Activated T-helper 1 cell treated with anti-CD3 and anti-CD28 coated beads, Interleukin-12 subunit alpha, Interleukin-12 subunit beta, Interleukin-2, Interleukin-4 antibody, amounts not matched to agents 30 ng/mL and 10 ng/mL and 1 ng/mL, durations not matched to agents 14 hours and 24 hours and 36 hours (primary cell): Measurements from ENCODE around the gene NUPR2. TPM values are rescaled to one million over a fixed set of nuclear protein-coding genes. Genes with fewer than 3 reads are reported as not detected.
A peak's percentile ranks its signal among the peaks of the same experiment; 100 is the strongest.
"Not testable (repeated sequence)": the region's sequence is repeated elsewhere in the genome, so short reads cannot be mapped to it uniquely, and the experiment has no call there.

ENCODE experiments used
- DNase-seq: peaks from one replicate; pipeline ENCODE4 v3.0.0; 2021; ENCODE audit warnings: low spot score
- H3K27ac Mint-ChIP-seq: one replicate; pipeline ENCODE4 v1.8.0; 2021; ENCODE audit warnings: mild to moderate bottlenecking, mixed read lengths
- H3K27me3 Mint-ChIP-seq: one replicate; pipeline ENCODE4 v1.8.0; 2022; ENCODE audit warnings: mild to moderate bottlenecking, moderate library complexity, mixed read lengths; ENCODE audit not compliant: insufficient read depth
- H3K36me3 Mint-ChIP-seq: one replicate; pipeline ENCODE4 v1.8.0; 2021; ENCODE audit warnings: low read depth, mixed read lengths
- H3K4me1 Mint-ChIP-seq: one replicate; pipeline ENCODE4 v1.8.0; 2021; ENCODE audit warnings: low read depth, mixed read lengths
- H3K4me3 Mint-ChIP-seq: one replicate; pipeline ENCODE4 v1.8.0; 2021; ENCODE audit warnings: mild to moderate bottlenecking, moderate library complexity, mixed read lengths
- H3K9me3 Mint-ChIP-seq: one replicate; pipeline ENCODE4 v1.8.0; 2021; ENCODE audit warnings: mixed read lengths
- intact Hi-C: fragments of 100-400 bp; cut with micrococcal nuclease; formaldehyde crosslinking; loops from one replicate; pipeline ENCODE4 v1.15.1; 2024
- total RNA-seq: library from RNA; stranded (reverse); gene quantifications from 2 replicates; pipeline ENCODE4 v1.2.3, GENCODE V29; 2022

Gene NUPR2
- total RNA-seq, 1 donor from 2014 or later: not detected

- no peaks in the 10 kb centered on the region for H3K9me3 Mint-ChIP-seq
- intact Hi-C loops: no loop called here
- DNase-seq: no peak
- H3K4me3 Mint-ChIP-seq: no peak overlapping the region
- H3K4me1 Mint-ChIP-seq: no peaks in the 10 kb centered on the region
- H3K27me3 Mint-ChIP-seq: no peaks in the 10 kb centered on the region
- H3K27ac Mint-ChIP-seq: peak overlapping the region; percentile 23
- H3K36me3 Mint-ChIP-seq: peaks cover 20% of the 10 kb centered on the region
Measured at GRCh38 chr7:56079450-56080185, 36.6 kb downstream of the NUPR2 start.

GRCh38 chr7:56078196-56078595 lies 38.0 kb downstream of the NUPR2 start:
- Mint-ChIP-seq H3K36me3 (peaks cover 25% of the 10 kb centered on the region), H3K4me1 (peaks cover 5% of the 10 kb centered on the region), H3K9me3 (no peaks in the 10 kb centered on the region), H3K27ac (no peak overlapping the region), H3K27me3 (no peaks in the 10 kb centered on the region), H3K4me3 (no peak overlapping the region)
- no peak for DNase-seq
- intact Hi-C loops: no loop called here

- no peaks in the 10 kb centered on the region for H3K27me3 Mint-ChIP-seq
- no peaks in the 10 kb centered on the region for H3K9me3 Mint-ChIP-seq
- no peak overlapping the region for H3K4me3 Mint-ChIP-seq
- peaks cover 5% of the 10 kb centered on the region for H3K4me1 Mint-ChIP-seq
- H3K27ac Mint-ChIP-seq: no peak overlapping the region
- H3K36me3 Mint-ChIP-seq: peaks cover 28% of the 10 kb centered on the region
- intact Hi-C loops: no loop called here
- no peak for DNase-seq
Measured at GRCh38 chr7:56077681-56078080, 38.5 kb downstream of the NUPR2 start.

GRCh38 chr7:56074371-56074791 lies 41.8 kb downstream of the NUPR2 start:
- Mint-ChIP-seq H3K27me3 (no peaks in the 10 kb centered on the region), H3K9me3 (no peaks in the 10 kb centered on the region), H3K36me3 (peaks cover 30% of the 10 kb centered on the region), H3K4me1 (peaks cover 5% of the 10 kb centered on the region), H3K27ac (peak overlapping the region; percentile 24), H3K4me3 (no peak overlapping the region)
- intact Hi-C loops: loop anchor here (1.0 kb wide), 4 partner anchors 10 to 433 kb away; partner anchors contain the start of gene SUMF2
- DNase-seq: peak; percentile 59

- Mint-ChIP-seq H3K4me1 (peaks cover 30% of the 10 kb centered on the region), H3K4me3 (peak overlapping the region; percentile 7), H3K36me3 (peaks cover 41% of the 10 kb centered on the region)
- H3K27me3 Mint-ChIP-seq, DNase-seq, intact Hi-C loops, H3K27ac Mint-ChIP-seq, H3K9me3 Mint-ChIP-seq: not testable (repeated sequence)
Measured at GRCh38 chr7:56066376-56066775, 49.8 kb downstream of the NUPR2 start.

Other genes starting within 250 kb of the NUPR2 start
- 1.3 and 3.1 TPM in 2 replicates for gene ZNF713, start 229.0 kb downstream of the NUPR2 start, total RNA-seq
- 38.2 and 39.3 TPM in 2 replicates for gene MRPS17, start 164.5 kb downstream of the NUPR2 start, total RNA-seq
- 49.4 and 50.0 TPM in 2 replicates for gene NIPSNAP2, start 151.8 kb downstream of the NUPR2 start, total RNA-seq
- 17.3 and 19.3 TPM in 2 replicates for gene PSPH, start 65.0 kb downstream of the NUPR2 start, total RNA-seq
- 308 TPM in 2 replicates for gene CCT6A, start 64.7 kb downstream of the NUPR2 start, total RNA-seq
- 157 and 166 TPM in 2 replicates for gene SUMF2, start 52.1 kb downstream of the NUPR2 start, total RNA-seq
- gene PHKG1, start 23.5 kb downstream of the NUPR2 start, total RNA-seq: 3.4 and 4.3 TPM in 2 replicates
- gene CHCHD2, start 9.9 kb downstream of the NUPR2 start, total RNA-seq: 613 and 617 TPM in 2 replicates